Mesenchymal stem cell (in vitro differentiated cells and primary cell): ENCODE data around the gene RTL1.

ENCODE experiments used
- DNase-seq: peaks from one replicate; pipeline ENCODE4 v3.0.0-alpha.2; 2013
- H2AFZ ChIP-seq: one replicate; pipeline ENCODE4 v1.6.1; 2013; ENCODE audit warnings: low read depth, mild to moderate bottlenecking, control low read depth, inconsistent platforms, low read length, moderate library complexity
- H2AK5ac ChIP-seq: 2 replicates; pipeline ENCODE4 v1.6.1; 2013; ENCODE audit warnings: low read length, moderate library complexity, mild to moderate bottlenecking, inconsistent platforms; ENCODE audit not compliant: severe bottlenecking
- H2BK120ac ChIP-seq: one replicate; pipeline ENCODE4 v1.6.1; 2013; ENCODE audit warnings: low read depth, mild to moderate bottlenecking, inconsistent platforms, low read length, moderate library complexity
- H2BK12ac ChIP-seq, 2 experiments: one replicate each; pipeline ENCODE4 v1.6.1; 2013; ENCODE audit warnings: inconsistent platforms in 2 of 2, low read length in 2 of 2, mild to moderate bottlenecking in 2 of 2, moderate library complexity in 2 of 2, control low read depth in 1 of 2
- H2BK15ac ChIP-seq: one replicate; pipeline ENCODE4 v1.6.1; 2013; ENCODE audit warnings: mild to moderate bottlenecking, low read depth, inconsistent platforms; ENCODE audit not compliant: poor library complexity, severe bottlenecking
- H2BK5ac ChIP-seq: 2 replicates; pipeline ENCODE4 v1.6.1; 2013; ENCODE audit warnings: low read depth, mild to moderate bottlenecking, low read length, control low read depth, inconsistent platforms; ENCODE audit not compliant: poor library complexity, severe bottlenecking
- H3K14ac ChIP-seq, 2 experiments: one replicate each; pipeline ENCODE4 v1.6.1; 2013; ENCODE audit warnings: inconsistent platforms in 2 of 2, low read length in 2 of 2, control low read depth in 1 of 2, mild to moderate bottlenecking in 1 of 2, moderate library complexity in 1 of 2
- H3K18ac ChIP-seq, 2 experiments: one replicate each; pipeline ENCODE4 v1.6.1; 2013; ENCODE audit warnings: inconsistent platforms in 2 of 2, low read length in 2 of 2, control low read depth in 1 of 2, low read depth in 1 of 2, mild to moderate bottlenecking in 1 of 2
- H3K23ac ChIP-seq, 2 experiments: one replicate each; pipeline ENCODE4 v1.6.1; 2013; ENCODE audit warnings: inconsistent platforms in 2 of 2, low read length in 2 of 2, mild to moderate bottlenecking in 2 of 2, moderate library complexity in 2 of 2, control low read depth in 1 of 2
- H3K27ac ChIP-seq: 2 replicates; pipeline ENCODE4 v1.5.1; 2013; ENCODE audit warnings: mild to moderate bottlenecking, moderate library complexity, low read length, control low read depth, inconsistent platforms; ENCODE audit not compliant: poor library complexity, severe bottlenecking
- H3K27me3 ChIP-seq, 2 experiments: 2 replicates each; pipeline versions ENCODE4 v1.6.1 to v1.7.0; 2013; ENCODE audit warnings: low read length in 2 of 2, mild to moderate bottlenecking in 2 of 2, moderate library complexity in 2 of 2, control low read depth in 1 of 2, inconsistent platforms in 1 of 2; ENCODE audit not compliant: control insufficient read depth in 1 of 2, insufficient read depth in 1 of 2
- H3K36me3 ChIP-seq, 2 experiments: 2 replicates each; pipeline versions ENCODE4 v1.6.1 to v1.7.0; 2013; ENCODE audit warnings: low read length in 2 of 2, control low read depth in 1 of 2, inconsistent platforms in 1 of 2, low read depth in 1 of 2, mild to moderate bottlenecking in 1 of 2; ENCODE audit not compliant: insufficient read depth in 2 of 2, control insufficient read depth in 1 of 2
- H3K4ac ChIP-seq, 2 experiments: one replicate each; pipeline ENCODE4 v1.6.1; 2013; ENCODE audit warnings: inconsistent platforms in 2 of 2, low read length in 2 of 2, mild to moderate bottlenecking in 2 of 2, moderate library complexity in 2 of 2, control low read depth in 1 of 2, low read depth in 1 of 2
- H3K4me1 ChIP-seq: 2 replicates; pipeline ENCODE4 v1.6.1; 2013; ENCODE audit warnings: low read depth, low read length, control low read depth; ENCODE audit not compliant: control insufficient read depth, insufficient read depth
- H3K4me2 ChIP-seq: 2 replicates; pipeline ENCODE4 v1.6.1; 2013; ENCODE audit warnings: low read length, mild to moderate bottlenecking, inconsistent platforms; ENCODE audit not compliant: poor library complexity, severe bottlenecking
- H3K4me3 ChIP-seq, 2 experiments: 2 replicates each; pipeline versions ENCODE4 v1.5.1 to v1.7.0; 2013; ENCODE audit warnings: low read length in 2 of 2, mild to moderate bottlenecking in 2 of 2, control low read depth in 1 of 2, low read depth in 1 of 2; ENCODE audit not compliant: insufficient read depth in 1 of 2
- H3K79me1 ChIP-seq: replicated peaks from 2 replicates; pipeline ENCODE4 v1.6.1; 2013; ENCODE audit warnings: mild to moderate bottlenecking, control low read depth, low read length, inconsistent platforms; ENCODE audit not compliant: poor library complexity, severe bottlenecking
- H3K9ac ChIP-seq: 2 replicates; pipeline ENCODE4 v1.7.0; 2013; ENCODE audit warnings: mild to moderate bottlenecking, low read length, moderate library complexity
- H3K9me3 ChIP-seq: 2 replicates; pipeline ENCODE4 v1.7.0; 2013; ENCODE audit warnings: mild to moderate bottlenecking, low read length; ENCODE audit not compliant: control insufficient read depth
- H4K8ac ChIP-seq: one replicate; pipeline ENCODE4 v1.6.1; 2013; ENCODE audit warnings: inconsistent platforms, mild to moderate bottlenecking, low read length, moderate library complexity
- H4K91ac ChIP-seq: one replicate; pipeline ENCODE4 v1.6.1; 2013; ENCODE audit warnings: mild to moderate bottlenecking, low read length, inconsistent platforms
- WGBS: methylation state at CpG from one replicate; pipeline ENCODE4 v1.1.7; 2013; ENCODE audit warnings: mixed read lengths; 5-methylcytosine and 5-hydroxymethylcytosine counted together

RTL1 gene

GRCh38 chr14:100856056-100856950 lies 47.2 kb downstream of the RTL1 start:
- no peak overlapping the region for H2BK5ac ChIP-seq
- H3K18ac ChIP-seq: no peak overlapping the region
- no peaks in the 10 kb centered on the region for H3K4me1 ChIP-seq
- no peak overlapping the region for H2BK120ac ChIP-seq
- H4K91ac ChIP-seq: no peak overlapping the region
- H3K4me3 ChIP-seq: no peak overlapping the region
- no peaks in the 10 kb centered on the region for H3K79me1 ChIP-seq
- H2BK15ac ChIP-seq: no peak overlapping the region
- H3K36me3 ChIP-seq: peaks cover 0 to 60% of the 10 kb centered on the region in 2 experiments
- H3K27ac ChIP-seq: no peak overlapping the region
- no peak overlapping the region for H3K4me2 ChIP-seq
- no peak overlapping the region for H2AFZ ChIP-seq
- H3K9me3 ChIP-seq: no peaks in the 10 kb centered on the region
- no peak overlapping the region for H4K8ac ChIP-seq
- H3K9ac ChIP-seq: no peak overlapping the region
- H3K27me3 ChIP-seq: peaks cover 0 to 24% of the 10 kb centered on the region in 2 experiments
- H3K23ac ChIP-seq: no peak overlapping the region
- no peak overlapping the region for H2AK5ac ChIP-seq
- no peak overlapping the region for H3K14ac ChIP-seq
- WGBS: 86% methylated on average over 20 of the region's 20 CpGs
- DNase-seq: no peak
- no peak overlapping the region for H3K4ac ChIP-seq
- no peak overlapping the region for H2BK12ac ChIP-seq

- Histone ChIP-seq H3K18ac (no peak overlapping the region), H2BK15ac (no peak overlapping the region), H3K4me3 (no peak overlapping the region), H2AFZ (no peak overlapping the region), H3K23ac (no peak overlapping the region), H2BK12ac (no peak overlapping the region), H2AK5ac (no peak overlapping the region), H3K4me1 (no peaks in the 10 kb centered on the region), H2BK5ac (no peak overlapping the region), H3K9ac (no peak overlapping the region), H2BK120ac (no peak overlapping the region), H3K4me2 (no peak overlapping the region), H3K14ac (no peak overlapping the region), H3K79me1 (no peaks in the 10 kb centered on the region), H4K8ac (no peak overlapping the region), H3K36me3 (peaks cover 0 to 62% of the 10 kb centered on the region in 2 experiments), H3K27me3 (peaks cover 0 to 24% of the 10 kb centered on the region in 2 experiments), H3K4ac (no peak overlapping the region), H3K9me3 (no peaks in the 10 kb centered on the region), H4K91ac (no peak overlapping the region), H3K27ac (no peak overlapping the region)
- no peak for DNase-seq
- WGBS: 83% methylated on average over 18 of the region's 18 CpGs
Measured at GRCh38 chr14:100855256-100855930, 48.1 kb downstream of the RTL1 start.

- Histone ChIP-seq H3K18ac (no peak overlapping the region), H2BK5ac (no peak overlapping the region), H2AK5ac (no peak overlapping the region), H3K79me1 (no peaks in the 10 kb centered on the region), H4K91ac (no peak overlapping the region), H3K4me2 (no peak overlapping the region), H4K8ac (no peak overlapping the region), H3K4ac (no peak overlapping the region), H3K23ac (no peak overlapping the region), H3K36me3 (peaks cover 0 to 58% of the 10 kb centered on the region in 2 experiments), H2AFZ (no peak overlapping the region), H2BK15ac (no peak overlapping the region), H3K14ac (no peak overlapping the region), H2BK12ac (no peak overlapping the region), H3K9me3 (no peaks in the 10 kb centered on the region), H3K27ac (no peak overlapping the region), H2BK120ac (no peak overlapping the region), H3K27me3 (peaks cover 0 to 24% of the 10 kb centered on the region in 2 experiments), H3K4me1 (no peaks in the 10 kb centered on the region), H3K4me3 (no peak overlapping the region), H3K9ac (no peak overlapping the region)
- WGBS: 93% methylated on average over 5 of the region's 5 CpGs
- DNase-seq: no peak
Measured at GRCh38 chr14:100854435-100854834, 49.1 kb downstream of the RTL1 start.

GRCh38 chr14:100851946-100852620 lies 51.4 kb downstream of the RTL1 start:
- no peak overlapping the region for H3K9ac ChIP-seq
- no peak overlapping the region for H3K4me3 ChIP-seq
- no peaks in the 10 kb centered on the region for H3K4me1 ChIP-seq
- peaks cover 0 to 60% of the 10 kb centered on the region in 2 experiments for H3K36me3 ChIP-seq
- no peak overlapping the region for H2BK12ac ChIP-seq
- H3K4me2 ChIP-seq: no peak overlapping the region
- H3K79me1 ChIP-seq: no peaks in the 10 kb centered on the region
- H2BK120ac ChIP-seq: no peak overlapping the region
- H4K8ac ChIP-seq: no peak overlapping the region
- H2AK5ac ChIP-seq: no peak overlapping the region
- 92% methylated on average over 14 of the region's 14 CpGs for WGBS
- H4K91ac ChIP-seq: no peak overlapping the region
- H3K9me3 ChIP-seq: no peaks in the 10 kb centered on the region
- no peak overlapping the region for H3K4ac ChIP-seq
- H3K27ac ChIP-seq: no peak overlapping the region
- H3K14ac ChIP-seq: no peak overlapping the region
- no peak overlapping the region for H2AFZ ChIP-seq
- no peak overlapping the region for H3K18ac ChIP-seq
- H3K23ac ChIP-seq: no peak overlapping the region
- H2BK15ac ChIP-seq: no peak overlapping the region
- H2BK5ac ChIP-seq: no peak overlapping the region
- no peak for DNase-seq
- H3K27me3 ChIP-seq: peaks cover 0 to 14% of the 10 kb centered on the region in 2 experiments
